GM18505 (cell line): ENCODE data around the gene BCKDHA.

ENCODE experiments used
- ATAC-seq: cut with Tn5 transposase; IDR thresholded peaks from one replicate; pipeline ENCODE4 v1.9.1; 2021; ENCODE audit not compliant: unreplicated experiment
- POLR2A ChIP-seq: IDR thresholded peaks from 4 replicates; pipeline ENCODE4 v1.6.1; 2011; ENCODE audit warnings: borderline replicate concordance; ENCODE audit not compliant: insufficient read depth, insufficient read length; ENCODE audit errors: extremely low read depth

The BCKDHA gene

GRCh38 chr19:41415154-41415571, 17.5 kb downstream of the BCKDHA start:
- ATAC-seq: no peak
- TF ChIP-seq POLR2A: no peak

GRCh38 chr19:41416194-41416674, 18.6 kb downstream of the BCKDHA start:
- no peak for ATAC-seq
- TF ChIP-seq POLR2A: no peak

- ATAC-seq: no peak
- no peak for TF ChIP-seq POLR2A
These were observed 22.7 kb downstream of the BCKDHA start for GRCh38 chr19:41420101-41420880.

- ATAC-seq: no peak
- TF ChIP-seq POLR2A: no peak
These were observed 23.7 kb downstream of the BCKDHA start for GRCh38 chr19:41421314-41421713.

- TF ChIP-seq POLR2A: no peak
- no peak for ATAC-seq
These were observed 24.4 kb downstream of the BCKDHA start for GRCh38 chr19:41421973-41422372.

- no peak for ATAC-seq
- no peak for TF ChIP-seq POLR2A
These were observed 24.8 kb downstream of the BCKDHA start for GRCh38 chr19:41422456-41422855.

- TF ChIP-seq POLR2A: no peak
- no peak for ATAC-seq
These were observed 25.3 kb downstream of the BCKDHA start for GRCh38 chr19:41422955-41423354.

GRCh38 chr19:41424335-41425173, 26.9 kb downstream of the BCKDHA start:
- TF ChIP-seq POLR2A: no peak
- ATAC-seq: no peak

GRCh38 chr19:41425174-41426115, 27.8 kb downstream of the BCKDHA start:
- TF ChIP-seq POLR2A: no peak
- ATAC-seq: no peak

GRCh38 chr19:41426116-41426841, 28.7 kb downstream of the BCKDHA start:
- no peak for TF ChIP-seq POLR2A
- no peak for ATAC-seq

- no peak for TF ChIP-seq POLR2A
- ATAC-seq: no peak
These were observed 29.5 kb downstream of the BCKDHA start, which contains the start of gene B3GNT8 for GRCh38 chr19:41426952-41427646. Gene B3GNT8, minus strand, starts transcription at chr19:41427374. Its CDS starts 596 bp downstream, at chr19:41426778.

- no peak for ATAC-seq
- no peak for TF ChIP-seq POLR2A
These were observed 30.2 kb downstream of the BCKDHA start for GRCh38 chr19:41427647-41428480.
